Duodenal mucosa (tissue), 2 donors: Measurements from ENCODE around the gene ST7.

Experiments used
- H3K27ac ChIP-seq: one replicate; pipeline ENCODE4 v1.7.0; 2013; ENCODE audit warnings: low read depth, low read length
- H3K27me3 ChIP-seq, 2 donors: one replicate each; pipeline ENCODE4 v1.7.0; 2013; ENCODE audit warnings: low read length in 2 of 2, control low read depth in 1 of 2; ENCODE audit not compliant: insufficient read depth in 2 of 2, control insufficient read depth in 1 of 2
- H3K36me3 ChIP-seq, 2 donors: one replicate each; pipeline ENCODE4 v1.7.0; 2013; ENCODE audit warnings: low read length in 2 of 2, control low read depth in 1 of 2; ENCODE audit not compliant: insufficient read depth in 2 of 2, control insufficient read depth in 1 of 2
- H3K4me1 ChIP-seq, 2 donors: one replicate each; pipeline ENCODE4 v1.7.0; 2013; ENCODE audit warnings: low read length in 2 of 2, control low read depth in 1 of 2; ENCODE audit not compliant: insufficient read depth in 2 of 2, control insufficient read depth in 1 of 2
- H3K4me3 ChIP-seq, 2 donors: one replicate each; pipeline ENCODE4 v1.7.0; 2013; ENCODE audit warnings: low read length in 2 of 2, low read depth in 1 of 2
- H3K9ac ChIP-seq, 2 donors: one replicate each; pipeline ENCODE4 v1.7.0; 2013; ENCODE audit warnings: low read length in 2 of 2, low read depth in 1 of 2
- H3K9me3 ChIP-seq, 2 donors: one replicate each; pipeline ENCODE4 v1.7.0; 2013; ENCODE audit warnings: low read length in 2 of 2, control low read depth in 1 of 2; ENCODE audit not compliant: control insufficient read depth in 1 of 2

Gene ST7

DNA sequence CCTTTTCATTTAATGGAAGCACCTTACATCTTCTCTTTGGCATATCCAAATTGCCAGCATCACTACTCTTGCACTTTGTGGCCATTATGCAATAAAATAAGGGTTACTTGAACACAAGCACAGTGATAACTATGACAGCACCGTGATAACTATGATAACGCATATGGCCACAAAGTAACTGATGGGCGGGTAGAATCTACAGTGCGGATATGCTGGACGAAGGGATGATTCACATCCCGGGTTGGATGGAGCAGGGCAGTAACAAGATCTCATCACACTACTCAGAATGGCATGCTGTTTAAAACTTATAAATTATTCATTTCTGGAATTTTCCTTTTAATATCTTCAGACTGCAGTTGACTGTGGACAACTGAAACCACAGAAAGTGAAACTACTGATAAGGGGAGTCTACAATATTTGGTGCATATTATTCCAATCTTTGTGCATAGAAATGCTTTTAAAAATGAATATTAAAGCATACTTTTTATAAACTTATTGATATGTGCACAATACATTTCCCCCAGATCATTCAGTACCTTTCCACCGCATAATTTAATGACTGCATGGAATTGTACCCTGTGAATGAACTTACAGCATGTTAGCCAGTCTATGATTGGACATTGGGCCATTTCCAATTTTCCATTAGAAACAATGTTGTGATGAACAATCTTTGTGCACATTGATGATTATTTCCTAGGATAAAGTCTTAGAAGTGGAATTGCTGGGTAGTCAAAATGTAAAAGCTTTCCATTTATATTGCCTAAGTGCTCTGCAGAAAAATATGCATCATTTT, 233.1 kb downstream of the ST7 start:
- no peak overlapping the region for H3K27ac ChIP-seq
- H3K9ac ChIP-seq: no peak overlapping the region
- H3K9me3 ChIP-seq: no peaks in the 10 kb centered on the region
- no peak overlapping the region for H3K4me3 ChIP-seq
- H3K36me3 ChIP-seq: peaks cover 0 to 15% of the 10 kb centered on the region in 2 donors
- no peaks in the 10 kb centered on the region for H3K4me1 ChIP-seq
- no peaks in the 10 kb centered on the region for H3K27me3 ChIP-seq

DNA sequence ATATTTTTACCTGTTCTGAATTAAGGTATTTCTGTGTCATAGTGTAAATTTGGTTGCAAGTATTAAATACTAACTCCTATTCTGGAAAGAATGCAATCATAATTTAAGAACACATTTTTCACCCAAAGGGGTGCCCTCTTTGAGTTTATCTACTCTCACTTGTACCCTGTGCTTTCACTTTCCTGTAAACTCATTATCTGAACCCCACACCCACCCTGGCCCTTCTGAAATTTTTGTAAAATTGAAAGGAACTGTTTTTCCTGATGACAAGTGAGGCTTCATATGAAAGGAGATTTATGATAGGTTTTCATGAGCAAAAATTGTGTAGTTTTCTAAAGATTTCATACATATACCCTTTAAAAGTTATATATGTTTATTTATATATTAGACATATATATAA, 235.1 kb downstream of the ST7 start:
- Histone ChIP-seq H3K9me3 (no peaks in the 10 kb centered on the region), H3K27me3 (no peaks in the 10 kb centered on the region), H3K4me3 (no peak overlapping the region), H3K4me1 (no peaks in the 10 kb centered on the region), H3K27ac (no peak overlapping the region), H3K36me3 (peaks cover 0 to 15% of the 10 kb centered on the region in 2 donors), H3K9ac (no peak overlapping the region)

DNA sequence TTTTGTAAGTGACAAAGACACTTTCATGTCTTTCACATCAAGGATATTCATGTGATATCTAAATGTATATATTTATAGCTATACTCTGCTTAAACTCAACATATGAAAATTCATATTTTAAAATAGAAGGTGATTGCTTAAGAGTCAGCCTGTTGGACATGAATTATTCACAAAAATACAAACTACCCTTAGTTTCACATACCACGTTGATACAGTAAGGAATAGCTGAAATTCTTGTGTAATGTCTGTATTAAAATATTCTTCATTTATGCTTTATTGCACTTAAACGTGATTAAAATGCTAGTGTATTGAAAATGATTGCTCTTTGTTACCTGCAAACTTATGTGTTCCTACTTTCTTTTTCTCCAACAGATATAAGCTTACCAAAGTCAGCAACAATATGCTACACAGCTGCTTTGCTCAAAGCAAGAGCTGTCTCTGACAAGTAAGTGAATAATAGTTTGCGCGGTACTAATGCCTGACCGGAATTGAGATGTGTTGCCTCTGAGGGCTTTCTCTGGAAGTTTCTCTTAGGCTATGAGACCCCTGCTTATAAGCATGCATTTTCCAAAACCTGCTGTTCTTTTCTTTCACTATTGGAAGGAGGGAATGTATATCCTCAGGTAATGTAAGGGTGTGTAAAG, 235.8 kb downstream of the ST7 start:
- Histone ChIP-seq H3K4me3 (no peak overlapping the region), H3K36me3 (peaks cover 0 to 15% of the 10 kb centered on the region in 2 donors), H3K9me3 (no peaks in the 10 kb centered on the region), H3K9ac (no peak overlapping the region), H3K4me1 (no peaks in the 10 kb centered on the region), H3K27ac (no peak overlapping the region), H3K27me3 (no peaks in the 10 kb centered on the region)

DNA sequence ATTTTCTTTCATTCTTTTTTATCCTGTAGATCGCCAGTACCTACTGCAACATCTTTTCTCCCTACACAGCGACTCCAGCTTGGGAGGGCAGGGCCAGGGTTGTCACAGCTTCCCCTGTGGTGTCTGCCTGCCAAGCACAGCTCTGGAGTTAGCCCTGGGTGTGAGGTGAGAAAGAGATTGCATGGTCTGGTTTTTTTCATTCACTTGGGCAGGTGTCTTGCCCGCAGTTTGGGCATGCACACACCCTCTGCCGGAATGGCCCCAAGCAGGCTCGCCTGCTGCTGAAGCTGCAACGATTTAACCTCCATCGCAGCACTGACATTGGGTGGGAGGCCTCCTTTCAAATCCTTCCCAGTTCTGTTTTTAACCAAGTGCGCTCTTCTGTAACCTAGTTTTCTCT, 236.8 kb downstream of the ST7 start:
- Histone ChIP-seq H3K4me3 (no peak overlapping the region), H3K36me3 (peaks cover 0 to 15% of the 10 kb centered on the region in 2 donors), H3K9ac (no peak overlapping the region), H3K9me3 (no peaks in the 10 kb centered on the region), H3K27ac (no peak overlapping the region), H3K27me3 (no peaks in the 10 kb centered on the region), H3K4me1 (no peaks in the 10 kb centered on the region)

DNA sequence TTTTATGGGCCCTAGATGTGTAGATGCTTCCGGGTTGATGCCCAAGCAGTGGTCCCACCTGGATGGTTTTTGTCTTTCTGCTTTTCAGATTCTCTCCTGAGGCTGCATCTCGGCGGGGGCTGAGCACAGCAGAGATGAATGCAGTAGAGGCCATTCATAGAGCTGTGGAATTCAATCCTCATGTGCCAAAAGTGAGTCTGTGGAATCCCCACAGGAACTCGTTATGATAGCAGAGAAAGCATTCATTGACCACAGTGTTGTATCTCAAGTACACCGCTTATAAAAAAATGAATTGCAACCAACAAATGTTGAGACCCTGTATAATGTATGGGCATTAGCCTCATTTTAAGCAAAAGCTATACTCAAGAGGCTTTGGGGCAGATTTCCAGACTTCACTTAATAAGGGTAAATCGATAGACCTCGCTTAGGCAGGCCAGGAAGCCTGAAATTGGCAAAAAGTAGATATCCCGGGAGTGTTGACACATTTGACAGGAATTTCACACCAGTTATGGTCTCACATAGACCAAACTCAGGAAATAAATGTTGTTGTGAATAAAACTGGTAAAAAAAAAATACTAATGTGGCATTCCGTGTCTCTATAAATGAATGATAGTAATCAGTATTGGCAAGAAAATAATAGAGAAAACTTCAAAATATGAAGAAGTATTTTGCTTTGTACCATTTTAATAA, 237.6 kb downstream of the ST7 start:
- H3K9ac ChIP-seq: no peak overlapping the region
- no peaks in the 10 kb centered on the region for H3K4me1 ChIP-seq
- no peak overlapping the region for H3K27ac ChIP-seq
- no peaks in the 10 kb centered on the region for H3K9me3 ChIP-seq
- H3K27me3 ChIP-seq: no peaks in the 10 kb centered on the region
- no peak overlapping the region for H3K4me3 ChIP-seq
- H3K36me3 ChIP-seq: peaks cover 0 to 19% of the 10 kb centered on the region in 2 donors

DNA sequence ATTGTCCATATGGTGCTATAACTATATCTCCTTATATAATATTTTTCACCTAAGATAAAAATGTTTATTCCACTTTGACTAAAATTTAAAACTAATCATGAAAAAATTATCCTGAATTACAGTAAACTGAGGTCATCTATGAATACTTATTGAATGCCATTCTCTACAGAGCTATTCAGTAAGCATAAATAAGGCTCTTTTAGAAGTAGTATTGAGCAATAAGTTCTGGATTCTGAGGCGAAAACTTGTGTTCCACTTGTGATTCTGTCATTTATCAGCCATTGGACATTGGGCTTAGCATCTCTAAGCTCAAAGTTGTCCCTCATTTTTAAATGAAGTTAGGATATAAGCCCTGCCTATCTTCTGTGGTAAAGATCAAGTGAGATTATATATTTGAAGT, 238.8 kb downstream of the ST7 start:
- Histone ChIP-seq H3K9ac (no peak overlapping the region), H3K36me3 (peaks cover 0 to 19% of the 10 kb centered on the region in 2 donors), H3K9me3 (no peaks in the 10 kb centered on the region), H3K4me1 (no peaks in the 10 kb centered on the region), H3K4me3 (no peak overlapping the region), H3K27me3 (no peaks in the 10 kb centered on the region), H3K27ac (no peak overlapping the region)

DNA sequence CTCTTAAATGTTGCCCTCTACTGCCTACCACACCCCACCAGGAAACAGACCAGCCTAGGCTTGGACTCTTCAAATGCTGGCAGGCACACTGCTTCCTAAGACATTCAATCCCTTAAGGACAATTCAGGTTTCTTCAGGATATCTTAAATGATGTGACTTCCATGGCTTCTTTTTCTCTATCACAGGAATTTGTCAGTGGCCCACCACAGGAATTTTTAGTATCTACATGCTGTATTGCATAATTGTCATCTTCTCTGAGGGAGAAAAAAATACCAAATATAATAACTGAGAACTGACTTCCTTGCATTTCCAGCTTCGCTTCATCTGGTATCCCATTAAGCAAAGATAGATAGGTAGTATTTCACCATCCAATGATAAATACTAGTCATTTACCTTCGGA, 240.3 kb downstream of the ST7 start:
- H3K27ac ChIP-seq: no peak overlapping the region
- H3K27me3 ChIP-seq: no peaks in the 10 kb centered on the region
- H3K4me3 ChIP-seq: no peak overlapping the region
- H3K4me1 ChIP-seq: no peaks in the 10 kb centered on the region
- H3K36me3 ChIP-seq: peaks cover 0 to 19% of the 10 kb centered on the region in 2 donors
- H3K9ac ChIP-seq: no peak overlapping the region
- no peaks in the 10 kb centered on the region for H3K9me3 ChIP-seq

DNA sequence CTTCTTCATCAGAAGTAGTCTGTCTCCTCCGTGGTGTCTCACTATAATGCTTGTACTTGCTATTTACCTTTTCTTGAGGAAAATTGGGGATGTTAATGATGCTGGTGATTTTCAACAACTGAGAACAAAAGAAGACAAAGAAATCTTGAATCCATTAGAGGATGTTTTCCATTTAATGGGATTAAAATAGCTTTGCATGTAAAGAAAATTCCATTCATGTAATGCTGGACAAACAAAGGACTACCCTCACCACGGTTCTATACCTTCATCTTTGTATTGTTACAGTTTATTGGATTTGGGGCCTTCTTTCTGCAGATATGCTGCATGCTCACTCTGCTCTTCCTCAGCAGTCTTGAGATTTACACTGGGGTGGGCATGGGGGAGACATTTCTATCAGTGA, 241.1 kb downstream of the ST7 start:
- no peak overlapping the region for H3K4me3 ChIP-seq
- no peak overlapping the region for H3K9ac ChIP-seq
- no peaks in the 10 kb centered on the region for H3K9me3 ChIP-seq
- no peaks in the 10 kb centered on the region for H3K4me1 ChIP-seq
- no peaks in the 10 kb centered on the region for H3K27me3 ChIP-seq
- peaks cover 0 to 18% of the 10 kb centered on the region in 2 donors for H3K36me3 ChIP-seq
- no peak overlapping the region for H3K27ac ChIP-seq

DNA sequence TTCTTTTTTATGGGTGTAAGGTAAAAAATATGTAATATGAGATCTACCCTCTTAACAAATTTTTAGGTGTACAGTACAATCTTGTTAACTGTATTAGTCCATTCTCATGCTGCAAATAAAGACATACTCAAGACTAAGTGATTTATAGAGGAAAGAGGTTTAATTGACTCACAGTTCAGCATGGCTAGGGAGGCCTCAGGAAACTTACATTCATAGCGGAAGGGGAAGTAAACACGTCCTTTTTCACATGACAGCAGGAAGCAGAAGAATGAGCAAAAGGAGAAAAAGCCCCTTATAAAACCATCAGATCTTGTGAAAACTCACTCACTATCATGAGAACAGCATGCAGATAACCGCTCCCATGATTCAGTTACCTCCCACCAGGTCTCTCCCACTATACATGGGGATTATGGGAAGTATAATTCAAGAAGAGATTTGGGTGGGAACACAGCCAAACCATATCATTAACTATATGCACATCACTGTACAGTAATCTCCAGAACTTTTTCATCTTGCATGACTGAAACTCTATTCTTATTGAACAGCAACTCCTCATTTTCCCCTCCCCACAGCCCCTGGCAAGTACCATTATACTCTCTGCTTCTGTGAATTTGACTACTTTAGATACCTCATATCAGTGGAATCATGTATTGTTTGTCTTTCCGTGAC, 242.2 kb downstream of the ST7 start:
- peaks cover 0 to 7% of the 10 kb centered on the region in 2 donors for H3K36me3 ChIP-seq
- H3K27me3 ChIP-seq: no peaks in the 10 kb centered on the region
- no peak overlapping the region for H3K27ac ChIP-seq
- no peak overlapping the region for H3K9ac ChIP-seq
- no peaks in the 10 kb centered on the region for H3K9me3 ChIP-seq
- H3K4me3 ChIP-seq: no peak overlapping the region
- H3K4me1 ChIP-seq: no peaks in the 10 kb centered on the region

DNA sequence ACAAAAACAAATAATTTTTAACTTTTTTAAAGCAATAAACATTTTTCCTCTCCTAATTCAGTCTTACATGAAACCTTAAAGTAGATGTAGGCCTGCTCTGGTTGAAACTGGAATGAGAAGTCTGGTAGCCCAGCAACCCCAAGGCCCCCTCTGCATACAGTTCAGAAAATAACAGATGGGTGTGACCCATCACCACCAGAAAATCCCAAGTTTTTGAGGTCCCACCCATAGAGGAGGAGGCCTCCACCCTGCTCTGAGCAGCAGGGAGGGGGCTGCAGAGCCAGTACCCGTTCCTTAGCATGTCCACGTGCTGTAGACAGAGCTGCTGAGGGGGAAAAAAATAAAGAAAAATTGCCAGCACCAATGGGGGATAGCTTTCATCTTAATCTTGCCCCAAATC, 246.8 kb downstream of the ST7 start:
- no peak overlapping the region for H3K27ac ChIP-seq
- no peak overlapping the region for H3K4me3 ChIP-seq
- H3K9ac ChIP-seq: no peak overlapping the region
- peaks cover 0 to 3% of the 10 kb centered on the region in 2 donors for H3K36me3 ChIP-seq
- no peaks in the 10 kb centered on the region for H3K4me1 ChIP-seq
- no peaks in the 10 kb centered on the region for H3K9me3 ChIP-seq
- no peaks in the 10 kb centered on the region for H3K27me3 ChIP-seq
